ENCODE results near the gene FOSL2. TPM values are rescaled to one million over a fixed set of nuclear protein-coding genes. Genes with fewer than 3 reads are reported as not detected.

Gene FOSL2
- total RNA-seq, 1 donor from 2014 or later: 213 TPM

GRCh38 chr2:28419003-28419402 lies 26.3 kb downstream of the FOSL2 start:
- TF ChIP-seq POLR2A (IDR thresholded peaks at IDR 0.05) (no peak), POLR2AphosphoS5 (IDR thresholded peaks at IDR 0.05; ENCODE audit: insufficient read depth in 1 of 2, low read depth in 1 of 2) (no peak), CTCF (IDR thresholded peaks at IDR 0.05) (no peak)
- H3K4me1 ChIP-seq: peaks cover 13% of the 10 kb centered on the region
- peaks cover 0 to 25% of the 10 kb centered on the region in 2 donors for H3K36me3 ChIP-seq
- H3K27ac ChIP-seq: no peak overlapping the region
- intact Hi-C loops (cut with DNase I): no loop called here
- no peaks in the 10 kb centered on the region for H3K9me3 ChIP-seq
- H3K27me3 ChIP-seq: no peaks in the 10 kb centered on the region
- H3K4me3 ChIP-seq: no peak overlapping the region
- no peak for DNase-seq (ENCODE audit: extremely low spot score in 2 of 2)

GRCh38 chr2:28419443-28420270 lies 27.0 kb downstream of the FOSL2 start:
- no peaks in the 10 kb centered on the region for H3K27me3 ChIP-seq
- no peak overlapping the region for H3K27ac ChIP-seq
- peaks cover 7% of the 10 kb centered on the region for H3K4me1 ChIP-seq
- H3K36me3 ChIP-seq: peaks cover 0 to 20% of the 10 kb centered on the region in 2 donors
- intact Hi-C loops (cut with DNase I): no loop called here
- TF ChIP-seq POLR2AphosphoS5 (IDR thresholded peaks at IDR 0.05; ENCODE audit: insufficient read depth in 1 of 2, low read depth in 1 of 2) (no peak), CTCF (IDR thresholded peaks at IDR 0.05) (no peak), POLR2A (IDR thresholded peaks at IDR 0.05) (no peak)
- no peaks in the 10 kb centered on the region for H3K9me3 ChIP-seq
- no peak overlapping the region for H3K4me3 ChIP-seq
- DNase-seq (ENCODE audit: extremely low spot score in 2 of 2): no peak

GRCh38 chr2:28420722-28421121 lies 28.1 kb downstream of the FOSL2 start:
- H3K4me3 ChIP-seq: no peak overlapping the region
- no peak overlapping the region for H3K27ac ChIP-seq
- TF ChIP-seq CTCF (IDR thresholded peaks at IDR 0.05) (no peak), POLR2A (IDR thresholded peaks at IDR 0.05) (no peak), POLR2AphosphoS5 (IDR thresholded peaks at IDR 0.05; ENCODE audit: insufficient read depth in 1 of 2, low read depth in 1 of 2) (no peak)
- DNase-seq (ENCODE audit: extremely low spot score in 2 of 2): no peak
- no peaks in the 10 kb centered on the region for H3K4me1 ChIP-seq
- H3K36me3 ChIP-seq: peaks cover 0 to 9% of the 10 kb centered on the region in 2 donors
- H3K9me3 ChIP-seq: no peaks in the 10 kb centered on the region
- intact Hi-C loops (cut with DNase I): no loop called here
- H3K27me3 ChIP-seq: no peaks in the 10 kb centered on the region

GRCh38 chr2:28422908-28423741 lies 30.5 kb downstream of the FOSL2 start:
- intact Hi-C loops (cut with DNase I): no loop called here
- no peak for TF ChIP-seq CTCF (IDR thresholded peaks at IDR 0.05)
- no peak for TF ChIP-seq POLR2A (IDR thresholded peaks at IDR 0.05)
- TF ChIP-seq POLR2AphosphoS5 (IDR thresholded peaks at IDR 0.05; ENCODE audit: insufficient read depth in 1 of 2, low read depth in 1 of 2): no peak
- H3K4me1 ChIP-seq: no peaks in the 10 kb centered on the region
- H3K9me3 ChIP-seq: no peaks in the 10 kb centered on the region
- H3K4me3 ChIP-seq: no peak overlapping the region
- no peak for DNase-seq (ENCODE audit: extremely low spot score in 2 of 2)
- H3K36me3 ChIP-seq: peaks cover 0 to 4% of the 10 kb centered on the region in 2 donors
- no peaks in the 10 kb centered on the region for H3K27me3 ChIP-seq
- H3K27ac ChIP-seq: peak overlapping the region; percentile 7

All from vagina (tissue), 2 donors.